Measurements from ENCODE around the gene STRA6.

STRA6 gene

DNA sequence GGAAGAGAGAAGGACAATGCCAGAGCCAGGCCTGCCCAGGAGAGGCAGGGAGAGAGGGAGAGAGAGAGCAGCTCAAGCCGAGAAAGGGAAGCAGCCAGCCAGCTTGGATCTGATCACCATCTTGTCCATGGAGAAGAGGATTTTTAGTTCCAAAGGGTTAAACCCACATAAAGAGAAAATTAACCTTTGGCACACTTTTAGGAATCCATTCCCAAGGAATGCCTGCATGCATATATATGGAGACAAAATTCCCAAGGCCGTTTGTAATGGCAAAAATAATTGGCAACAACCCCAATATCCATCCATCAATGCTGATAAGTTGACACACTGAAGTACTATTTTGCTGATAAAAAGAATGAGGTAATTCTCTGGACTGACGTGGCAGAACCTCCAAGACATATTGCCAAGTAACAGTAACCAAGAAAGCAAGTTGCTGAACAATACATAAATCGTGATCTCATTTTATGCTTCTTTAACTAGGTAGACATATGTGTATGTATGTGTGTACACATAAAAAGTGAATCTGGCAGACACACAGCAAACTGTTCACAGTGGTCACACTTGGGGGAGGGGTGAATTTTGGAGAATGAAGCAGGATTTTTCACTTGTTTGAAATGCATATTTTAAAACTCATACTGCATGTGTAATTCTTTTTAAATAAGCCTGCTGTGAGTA lies 7.5 kb upstream of the STRA6 start:
- H3K27me3 ChIP-seq (ENCODE audit: insufficient read depth, insufficient read length): peaks cover 27% of the 10 kb centered on the region
- H3K36me3 ChIP-seq (ENCODE audit: insufficient read depth, insufficient read length, low read length): peaks cover 4% of the 10 kb centered on the region
- peaks cover 6% of the 10 kb centered on the region; the same call in 1 of the 2 replicates for H3K9me3 ChIP-seq (ENCODE audit: insufficient read depth, low read length)
- peaks cover 49% of the 10 kb centered on the region for H3K4me1 ChIP-seq (ENCODE audit: insufficient read depth, insufficient read length)
- H3K9ac ChIP-seq (ENCODE audit: insufficient read length, low read depth): no peak overlapping the region
- no peak for DNase-seq (ENCODE audit: low read depth, low spot score)
- no peak overlapping the region for H3K4me3 ChIP-seq (ENCODE audit: insufficient read length, low read depth)
- TF ChIP-seq SUZ12 (IDR thresholded peaks at IDR 0.05; ENCODE audit: extremely low read depth, insufficient read depth, insufficient read length) (no peak), ZNF274 (IDR thresholded peaks at IDR 0.05; ENCODE audit: low read depth, low read length) (no peak), YY1 (IDR thresholded peaks at IDR 0.05; ENCODE audit: insufficient read depth, insufficient read length) (no peak)

DNA sequence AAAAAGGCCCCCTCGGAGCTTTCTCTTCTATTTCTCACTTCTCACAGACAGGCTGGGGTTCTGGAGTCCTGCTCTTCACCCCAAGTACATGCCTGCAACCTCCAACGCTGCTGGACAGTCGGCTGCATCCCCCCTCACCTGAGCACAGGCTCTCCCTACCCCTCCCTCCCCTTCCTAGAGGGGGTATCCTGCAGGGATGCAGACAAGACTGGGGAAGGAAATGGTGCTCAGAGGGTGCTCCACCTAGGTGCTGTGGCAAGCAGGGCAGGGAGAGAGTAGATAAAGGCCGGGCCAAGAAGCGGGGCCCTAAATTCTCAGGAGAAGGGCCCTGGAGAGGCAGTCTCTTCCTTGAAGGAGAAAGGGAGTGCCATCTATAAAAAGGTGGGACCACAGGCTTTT lies 7.0 kb upstream of the STRA6 start:
- Histone ChIP-seq H3K9me3 (ENCODE audit: insufficient read depth, low read length) (peaks cover 6% of the 10 kb centered on the region; the same call in 1 of the 2 replicates), H3K9ac (ENCODE audit: insufficient read length, low read depth) (peak overlapping the region; percentile 63), H3K27me3 (ENCODE audit: insufficient read depth, insufficient read length) (peaks cover 30% of the 10 kb centered on the region), H3K4me1 (ENCODE audit: insufficient read depth, insufficient read length) (peaks cover 50% of the 10 kb centered on the region), H3K4me3 (ENCODE audit: insufficient read length, low read depth) (peak overlapping the region; percentile 2), H3K36me3 (ENCODE audit: insufficient read depth, insufficient read length, low read length) (peaks cover 4% of the 10 kb centered on the region)
- no peak for TF ChIP-seq YY1 (IDR thresholded peaks at IDR 0.05; ENCODE audit: insufficient read depth, insufficient read length)
- TF ChIP-seq SUZ12 (IDR thresholded peaks at IDR 0.05; ENCODE audit: extremely low read depth, insufficient read depth, insufficient read length): no peak
- no peak for TF ChIP-seq ZNF274 (IDR thresholded peaks at IDR 0.05; ENCODE audit: low read depth, low read length)
- DNase-seq (ENCODE audit: low read depth, low spot score): no peak

DNA sequence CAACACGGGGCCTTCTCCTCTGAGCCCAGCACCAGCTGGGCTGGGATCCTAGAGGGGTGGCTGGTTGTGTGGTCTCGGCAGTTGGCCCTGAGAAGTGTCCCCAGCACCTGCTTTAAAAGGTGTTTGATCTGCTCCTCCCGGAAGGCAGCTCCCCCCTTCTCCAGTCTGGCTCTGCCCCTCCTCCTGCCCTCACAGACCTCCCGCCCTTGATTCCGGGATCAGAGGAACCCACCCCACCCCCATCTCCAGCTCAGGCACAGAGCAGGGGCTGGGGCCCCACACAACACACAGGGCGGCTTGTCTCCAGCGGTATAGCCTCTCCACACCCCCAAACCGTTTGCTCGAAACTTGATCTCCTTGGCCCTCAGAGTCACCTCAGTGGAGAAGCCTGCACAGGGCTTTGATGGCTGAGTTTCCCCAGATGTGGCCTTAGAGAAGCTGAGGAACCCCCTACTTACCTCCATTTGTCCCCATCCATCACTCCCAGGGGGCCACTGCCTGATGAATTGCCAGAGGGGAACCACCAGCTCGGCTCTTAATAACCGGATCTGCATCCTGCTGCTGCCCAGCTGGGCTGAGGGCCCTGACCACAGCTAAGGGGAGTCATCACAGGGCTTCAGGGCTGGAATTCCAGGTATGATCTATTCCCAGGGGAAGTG lies 6.4 kb upstream of the STRA6 start:
- H3K4me1 ChIP-seq (ENCODE audit: insufficient read depth, insufficient read length): peaks cover 49% of the 10 kb centered on the region
- DNase-seq (ENCODE audit: low read depth, low spot score): no peak
- H3K27me3 ChIP-seq (ENCODE audit: insufficient read depth, insufficient read length): peaks cover 30% of the 10 kb centered on the region
- H3K9me3 ChIP-seq (ENCODE audit: insufficient read depth, low read length): peaks cover 6% of the 10 kb centered on the region; the same call in 1 of the 2 replicates
- H3K9ac ChIP-seq (ENCODE audit: insufficient read length, low read depth): peak overlapping the region; percentile 63
- peaks cover 4% of the 10 kb centered on the region for H3K36me3 ChIP-seq (ENCODE audit: insufficient read depth, insufficient read length, low read length)
- TF ChIP-seq ZNF274 (IDR thresholded peaks at IDR 0.05; ENCODE audit: low read depth, low read length) (no peak), SUZ12 (IDR thresholded peaks at IDR 0.05; ENCODE audit: extremely low read depth, insufficient read depth, insufficient read length) (no peak), YY1 (IDR thresholded peaks at IDR 0.05; ENCODE audit: insufficient read depth, insufficient read length) (no peak)
- peak overlapping the region; percentile 8 for H3K4me3 ChIP-seq (ENCODE audit: insufficient read length, low read depth)

DNA sequence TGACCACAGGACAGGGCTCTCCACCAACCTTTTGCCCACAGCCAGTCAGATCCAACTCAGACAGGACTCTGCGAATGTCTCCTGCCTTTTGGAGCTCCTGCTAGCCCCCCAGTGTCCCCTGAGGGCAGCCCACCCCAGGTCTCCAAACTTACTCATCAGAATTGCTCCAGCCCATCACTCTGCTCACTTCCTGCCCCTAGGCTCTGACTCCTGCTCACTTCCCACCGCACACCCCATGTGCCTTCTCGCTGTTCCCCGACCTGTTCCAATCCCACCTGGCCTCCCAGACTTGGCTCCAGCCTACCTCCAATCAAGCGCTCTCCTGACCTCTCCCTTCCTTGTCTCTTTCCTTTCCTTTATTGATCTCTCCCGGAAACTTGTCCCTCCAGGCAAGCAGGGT lies 5.9 kb upstream of the STRA6 start:
- H3K9ac ChIP-seq (ENCODE audit: insufficient read length, low read depth): peak overlapping the region; percentile 63
- H3K4me3 ChIP-seq (ENCODE audit: insufficient read length, low read depth): peak overlapping the region; percentile 8
- peaks cover 30% of the 10 kb centered on the region for H3K27me3 ChIP-seq (ENCODE audit: insufficient read depth, insufficient read length)
- H3K36me3 ChIP-seq (ENCODE audit: insufficient read depth, insufficient read length, low read length): peaks cover 4% of the 10 kb centered on the region
- peaks cover 46% of the 10 kb centered on the region for H3K4me1 ChIP-seq (ENCODE audit: insufficient read depth, insufficient read length)
- TF ChIP-seq YY1 (IDR thresholded peaks at IDR 0.05; ENCODE audit: insufficient read depth, insufficient read length): no peak
- TF ChIP-seq ZNF274 (IDR thresholded peaks at IDR 0.05; ENCODE audit: low read depth, low read length): no peak
- no peak for TF ChIP-seq SUZ12 (IDR thresholded peaks at IDR 0.05; ENCODE audit: extremely low read depth, insufficient read depth, insufficient read length)
- no peak for DNase-seq (ENCODE audit: low read depth, low spot score)
- H3K9me3 ChIP-seq (ENCODE audit: insufficient read depth, low read length): peaks cover 6% of the 10 kb centered on the region; the same call in 1 of the 2 replicates

- TF ChIP-seq YY1 (IDR thresholded peaks at IDR 0.05; ENCODE audit: insufficient read depth, insufficient read length) (no peak), ZNF274 (IDR thresholded peaks at IDR 0.05; ENCODE audit: low read depth, low read length) (no peak), SUZ12 (IDR thresholded peaks at IDR 0.05; ENCODE audit: extremely low read depth, insufficient read depth, insufficient read length) (no peak)
- peak overlapping the region; percentile 23 for H3K9ac ChIP-seq (ENCODE audit: insufficient read length, low read depth)
- H3K4me1 ChIP-seq (ENCODE audit: insufficient read depth, insufficient read length): peaks cover 42% of the 10 kb centered on the region
- H3K27me3 ChIP-seq (ENCODE audit: insufficient read depth, insufficient read length): peaks cover 30% of the 10 kb centered on the region
- H3K9me3 ChIP-seq (ENCODE audit: insufficient read depth, low read length): peaks cover 6% of the 10 kb centered on the region; the same call in 1 of the 2 replicates
- DNase-seq (ENCODE audit: low read depth, low spot score): no peak
- H3K4me3 ChIP-seq (ENCODE audit: insufficient read length, low read depth): no peak overlapping the region
- peaks cover 4% of the 10 kb centered on the region for H3K36me3 ChIP-seq (ENCODE audit: insufficient read depth, insufficient read length, low read length)
Observed at GRCh38 chr15:74207652-74208440, 5.3 kb upstream of the STRA6 start.

- TF ChIP-seq ZNF274 (IDR thresholded peaks at IDR 0.05; ENCODE audit: low read depth, low read length): no peak
- no peak for TF ChIP-seq SUZ12 (IDR thresholded peaks at IDR 0.05; ENCODE audit: extremely low read depth, insufficient read depth, insufficient read length)
- TF ChIP-seq YY1 (IDR thresholded peaks at IDR 0.05; ENCODE audit: insufficient read depth, insufficient read length): no peak
- H3K9me3 ChIP-seq (ENCODE audit: insufficient read depth, low read length): peaks cover 6% of the 10 kb centered on the region; the same call in 1 of the 2 replicates
- no peak overlapping the region for H3K9ac ChIP-seq (ENCODE audit: insufficient read length, low read depth)
- peaks cover 4% of the 10 kb centered on the region for H3K36me3 ChIP-seq (ENCODE audit: insufficient read depth, insufficient read length, low read length)
- peaks cover 30% of the 10 kb centered on the region for H3K27me3 ChIP-seq (ENCODE audit: insufficient read depth, insufficient read length)
- H3K4me3 ChIP-seq (ENCODE audit: insufficient read length, low read depth): no peak overlapping the region
- DNase-seq (ENCODE audit: low read depth, low spot score): no peak
- peaks cover 38% of the 10 kb centered on the region for H3K4me1 ChIP-seq (ENCODE audit: insufficient read depth, insufficient read length)
Observed at GRCh38 chr15:74206801-74207281, 4.3 kb upstream of the STRA6 start.

All from NT2/D1 (cell line).